ENCODE measurements around the gene ANKH.

- TF ChIP-seq CTCF (IDR thresholded peaks at IDR 0.05 in 2 of 3, conservative IDR thresholded peaks at IDR 0.05 in 1 of 3; ENCODE audit: control insufficient read depth in 2 of 3, extremely low read depth in 1 of 3, insufficient read depth in 1 of 3, low read depth in 3 of 3, low read length in 3 of 3): no peak
- no peak for TF ChIP-seq USF1 (IDR thresholded peaks at IDR 0.05; ENCODE audit: borderline replicate concordance, extremely low read length, insufficient read depth, low read depth, low read length)
These were observed 111.6 kb downstream of the ANKH start for GRCh38 chr5:14759744-14760547.

Measured in GM12878 (cell line).